ENCODE measurements around the gene MRPS5. TPM values are rescaled to one million over a fixed set of nuclear protein-coding genes. Genes with fewer than 3 reads are reported as not detected.

Gene MRPS5
- total and polyA plus RNA-seq, 4 donors: 21.7 to 72.9 (median 57.0) TPM

DNA sequence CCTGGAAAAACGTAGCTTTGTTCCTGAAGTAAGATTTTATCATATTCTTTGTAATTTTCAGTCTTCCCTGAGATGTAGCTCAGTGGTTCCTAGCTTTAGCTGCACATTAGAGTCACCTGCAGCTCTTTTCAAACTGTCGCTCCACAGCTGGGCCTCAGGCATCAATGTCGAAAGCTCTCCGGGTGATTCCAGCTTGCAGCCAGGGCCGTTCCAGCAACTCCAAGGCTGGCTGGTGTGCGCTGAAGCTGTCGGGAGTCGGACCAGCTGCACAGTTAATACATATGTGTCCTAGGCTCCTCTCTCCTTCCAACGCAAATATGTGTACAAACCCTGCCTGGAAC, 43.4 kb upstream of the MRPS5 start:
- peak overlapping the region; percentile 91 to 94 for H3K9ac ChIP-seq (ENCODE audit: low read depth in 1 of 2, low read length in 2 of 2)
- 1% methylated on average over 9 of the region's 9 CpGs for WGBS

More for the DNA sequence above, 43.4 kb upstream of the MRPS5 start:
- Histone ChIP-seq H3K9me3 (ENCODE audit: control insufficient read depth in 4 of 4, low read length in 3 of 4) (peaks cover 0 to 1% (median 0%) of the 10 kb centered on the region in 4 donors), H3K27me3 (ENCODE audit: control insufficient read depth in 4 of 4, insufficient read depth in 4 of 4, low read length in 3 of 4) (no peaks in the 10 kb centered on the region), H3K4me3 (ENCODE audit: low read depth in 1 of 3, low read length in 3 of 3) (peak overlapping the region; percentile 85 to 100 (median 96)), H3K27ac (ENCODE audit: low read depth in 1 of 2, low read length in 2 of 2) (peak overlapping the region; percentile 94 to 97), H3K36me3 (ENCODE audit: control insufficient read depth in 4 of 4, insufficient read depth in 3 of 4, low read depth in 1 of 4, low read length in 3 of 4) (no peaks in the 10 kb centered on the region), H3K4me1 (ENCODE audit: control insufficient read depth in 4 of 4, insufficient read depth in 4 of 4, low read length in 3 of 4) (peaks cover 2 to 22% (median 18%) of the 10 kb centered on the region in 4 donors)
- no peak for DNase-seq (ENCODE audit: low spot score)
- TF ChIP-seq CTCF (IDR thresholded peaks at IDR 0.05; ENCODE audit: low read depth, low read length, missing input control) (no peak), REST (IDR thresholded peaks at IDR 0.05) (no peak), ZBTB33 (IDR thresholded peaks at IDR 0.05) (no peak), EGR1 (IDR thresholded peaks at IDR 0.05; ENCODE audit: low read depth in 2 of 2) (no peak), NR2F2 (IDR thresholded peaks at IDR 0.05) (no peak), SP1 (IDR thresholded peaks at IDR 0.05) (no peak), HNF4A (conservative IDR thresholded peaks at IDR 0.05) (no peak), MAX (IDR thresholded peaks at IDR 0.05) (no peak), HNF4G (IDR thresholded peaks at IDR 0.05) (no peak), GABPA (IDR thresholded peaks at IDR 0.05 in 1 of 2, conservative IDR thresholded peaks at IDR 0.05 in 1 of 2) (no peak), RXRA (IDR thresholded peaks at IDR 0.05) (no peak), RAD21 (IDR thresholded peaks at IDR 0.05) (no peak), FOXA2 (IDR thresholded peaks at IDR 0.05) (no peak), TAF1 (conservative IDR thresholded peaks at IDR 0.05) (no peak), FOXA1 (IDR thresholded peaks at IDR 0.05) (no peak), JUND (IDR thresholded peaks at IDR 0.05) (no peak), YY1 (IDR thresholded peaks at IDR 0.05) (no peak)
- TF ChIP-seq, protein P1, sequence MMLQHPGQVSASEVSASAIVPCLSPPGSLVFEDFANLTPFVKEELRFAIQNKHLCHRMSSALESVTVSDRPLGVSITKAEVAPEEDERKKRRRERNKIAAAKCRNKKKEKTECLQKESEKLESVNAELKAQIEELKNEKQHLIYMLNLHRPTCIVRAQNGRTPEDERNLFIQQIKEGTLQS (IDR thresholded peaks at IDR 0.05): no peak
